ENCODE results near the gene TNIK. TPM values are rescaled to one million over a fixed set of nuclear protein-coding genes. Genes with fewer than 3 reads are reported as not detected.
"Not testable (repeated sequence)": the region's sequence is repeated elsewhere in the genome, so short reads cannot be mapped to it uniquely, and the experiment has no call there.

TNIK gene
- total and polyA plus RNA-seq, 3 donors from 2014 or later = 39.3 to 99.6 (median 83.5) TPM

- 66 to 70% methylated on average over 1 of the region's 1 CpG for WGBS, 2 donors
- Histone ChIP-seq H3K4me3 (no peak overlapping the region), H3K4me1 (peaks cover 11% of the 10 kb centered on the region), H3K27me3 (no peaks in the 10 kb centered on the region), H3K27ac (no peak overlapping the region), H3K36me3 (ENCODE audit: low read depth, missing control alignments) (no peaks in the 10 kb centered on the region), H3K9me3 (no peaks in the 10 kb centered on the region)
- no peak for TF ChIP-seq POLR2A (IDR thresholded peaks at IDR 0.05)
- TF ChIP-seq, protein P1, sequence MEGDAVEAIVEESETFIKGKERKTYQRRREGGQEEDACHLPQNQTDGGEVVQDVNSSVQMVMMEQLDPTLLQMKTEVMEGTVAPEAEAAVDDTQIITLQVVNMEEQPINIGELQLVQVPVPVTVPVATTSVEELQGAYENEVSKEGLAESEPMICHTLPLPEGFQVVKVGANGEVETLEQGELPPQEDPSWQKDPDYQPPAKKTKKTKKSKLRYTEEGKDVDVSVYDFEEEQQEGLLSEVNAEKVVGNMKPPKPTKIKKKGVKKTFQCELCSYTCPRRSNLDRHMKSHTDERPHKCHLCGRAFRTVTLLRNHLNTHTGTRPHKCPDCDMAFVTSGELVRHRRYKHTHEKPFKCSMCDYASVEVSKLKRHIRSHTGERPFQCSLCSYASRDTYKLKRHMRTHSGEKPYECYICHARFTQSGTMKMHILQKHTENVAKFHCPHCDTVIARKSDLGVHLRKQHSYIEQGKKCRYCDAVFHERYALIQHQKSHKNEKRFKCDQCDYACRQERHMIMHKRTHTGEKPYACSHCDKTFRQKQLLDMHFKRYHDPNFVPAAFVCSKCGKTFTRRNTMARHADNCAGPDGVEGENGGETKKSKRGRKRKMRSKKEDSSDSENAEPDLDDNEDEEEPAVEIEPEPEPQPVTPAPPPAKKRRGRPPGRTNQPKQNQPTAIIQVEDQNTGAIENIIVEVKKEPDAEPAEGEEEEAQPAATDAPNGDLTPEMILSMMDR (IDR thresholded peaks at IDR 0.05) = no peak
- no peak for DNase-seq
- intact Hi-C loops (cut with DNase I; ENCODE audit: low total_unique reads) = no loop called here
These were observed 166.9 kb downstream of the TNIK start for GRCh38 chr3:171293142-171293782.

- Histone ChIP-seq H3K4me1 (peaks cover 2% of the 10 kb centered on the region), H3K36me3 (ENCODE audit: low read depth, missing control alignments) (no peaks in the 10 kb centered on the region), H3K4me3 (no peak overlapping the region), H3K9me3 (no peaks in the 10 kb centered on the region), H3K27me3 (no peaks in the 10 kb centered on the region), H3K27ac (no peak overlapping the region)
- 52 to 56% methylated on average over 2 of the region's 2 CpGs for whole genome bisulfite sequencing, 2 donors
- DNase-seq = no peak
- TF ChIP-seq POLR2A (IDR thresholded peaks at IDR 0.05) = no peak
- TF ChIP-seq, protein P1 (IDR thresholded peaks at IDR 0.05) = no peak
- intact Hi-C loops (cut with DNase I; ENCODE audit: low total_unique reads) = no loop called here
These were observed 169.5 kb downstream of the TNIK start for GRCh38 chr3:171290680-171291079.

DNA sequence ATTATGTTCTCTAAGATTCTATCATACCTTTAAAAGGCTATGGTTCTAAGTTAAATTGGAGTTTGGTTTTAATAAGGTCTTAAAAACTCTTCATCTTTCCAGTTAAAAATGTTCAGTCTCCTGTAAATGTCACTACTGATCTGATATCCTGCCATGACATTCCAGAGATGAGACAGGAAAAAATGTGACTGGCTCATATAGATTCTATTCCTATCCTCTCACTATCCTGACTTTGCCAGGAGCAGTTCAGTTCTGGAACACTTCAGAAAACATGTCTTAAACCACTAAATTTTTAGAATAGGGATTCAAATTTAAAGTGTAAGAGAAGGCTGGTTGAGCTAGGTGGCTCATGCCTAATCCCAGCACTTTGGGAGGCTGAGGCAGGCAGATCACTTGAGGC is 170.9 kb downstream of the TNIK start:
- TF ChIP-seq POLR2A (IDR thresholded peaks at IDR 0.05) = no peak
- TF ChIP-seq, protein P1 (IDR thresholded peaks at IDR 0.05) = no peak
- Histone ChIP-seq H3K9me3 (no peaks in the 10 kb centered on the region), H3K36me3 (ENCODE audit: low read depth, missing control alignments) (no peaks in the 10 kb centered on the region), H3K4me1 (no peaks in the 10 kb centered on the region), H3K4me3 (no peak overlapping the region), H3K27ac (no peak overlapping the region), H3K27me3 (no peaks in the 10 kb centered on the region)
- no peak for DNase-seq
- intact Hi-C loops (cut with DNase I; ENCODE audit: low total_unique reads) = no loop called here

DNA sequence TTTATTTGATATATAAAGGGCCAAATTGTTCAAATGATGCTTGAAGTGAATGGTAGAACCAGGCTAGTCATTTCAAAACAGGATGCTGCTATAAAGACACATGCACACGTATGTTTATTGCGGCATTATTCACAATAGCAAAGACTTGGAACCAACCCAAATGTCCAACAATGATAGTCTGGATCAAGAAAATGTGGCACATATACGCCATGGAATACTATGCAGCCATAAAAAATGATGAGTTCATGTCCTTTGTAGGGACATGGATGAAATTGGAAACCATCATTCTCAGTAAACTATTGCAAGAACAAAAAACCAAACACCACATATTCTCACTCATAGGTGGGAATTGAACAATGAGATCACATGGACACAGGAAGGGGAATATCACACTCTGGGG is 172.4 kb downstream of the TNIK start:
- intact Hi-C loops (cut with DNase I; ENCODE audit: low total_unique reads); H3K27me3 ChIP-seq; H3K9me3 ChIP-seq; H3K27ac ChIP-seq; H3K36me3 ChIP-seq (ENCODE audit: low read depth, missing control alignments); DNase-seq; H3K4me3 ChIP-seq; H3K4me1 ChIP-seq: not testable (repeated sequence)
- 93 to 94% methylated on average over 3 of the region's 3 CpGs for WGBS, 2 donors

DNA sequence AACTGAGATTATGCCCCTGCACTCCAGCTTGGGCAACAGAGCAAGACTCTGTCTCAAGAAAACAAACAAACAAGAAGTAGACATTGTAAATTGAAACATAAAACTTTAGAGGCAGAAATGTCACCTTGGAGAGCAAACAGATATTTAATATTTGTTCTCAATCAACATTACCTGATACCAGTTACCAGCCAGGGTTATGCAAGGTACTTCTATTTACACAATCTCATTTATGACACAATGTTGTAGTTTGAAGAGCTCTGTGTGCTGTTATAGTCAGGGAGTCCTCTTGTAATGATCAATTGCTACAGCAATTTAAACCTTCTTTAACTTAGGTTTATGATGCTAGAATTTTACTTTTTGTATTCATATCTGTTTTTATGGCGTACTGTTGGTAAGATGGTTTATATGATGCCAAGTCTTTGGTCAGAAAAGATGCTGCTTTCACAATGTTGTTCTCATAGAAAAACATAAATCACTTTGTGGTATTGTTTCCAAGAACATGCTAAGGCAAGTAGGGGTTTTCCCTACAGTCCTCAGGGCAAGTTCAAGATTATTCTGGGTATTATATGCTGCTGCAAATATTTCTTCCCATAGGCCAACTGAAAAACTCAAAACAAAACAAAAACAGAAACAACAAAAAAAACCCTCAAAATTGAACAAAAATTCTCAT is 173.5 kb downstream of the TNIK start:
- Histone ChIP-seq H3K36me3 (ENCODE audit: low read depth, missing control alignments) (no peaks in the 10 kb centered on the region), H3K27ac (no peak overlapping the region), H3K27me3 (no peaks in the 10 kb centered on the region), H3K4me1 (peaks cover 12% of the 10 kb centered on the region), H3K4me3 (no peak overlapping the region), H3K9me3 (no peaks in the 10 kb centered on the region)
- no peak for DNase-seq
- TF ChIP-seq, protein P1 (IDR thresholded peaks at IDR 0.05) = no peak
- TF ChIP-seq POLR2A (IDR thresholded peaks at IDR 0.05) = no peak
- intact Hi-C loops (cut with DNase I; ENCODE audit: low total_unique reads) = no loop called here
- 79% methylated on average over 1 of the region's 1 CpG for WGBS, 2 donors
